NCI-H1417 treated with DMSO at 0.1 percent for 48 hours (cell line): Measurements from ENCODE around the gene MLLT3.
"Not testable (repeated sequence)": the region's sequence is repeated elsewhere in the genome, so short reads cannot be mapped to it uniquely, and the experiment has no call there.

Experiments used
- DNase-seq: peaks from one replicate; lab custom pipeline; 2025; lab: John Stamatoyannopoulos, UW

Gene MLLT3

GRCh38 chr9:20622330-20623020, at the start of gene MLLT3:
Gene MLLT3, minus strand, starts transcription at chr9:20622499.
- DNase-seq = peak; percentile 61

GRCh38 chr9:20671635-20672034, 49.3 kb upstream of the MLLT3 start:
- no peak for DNase-seq

GRCh38 chr9:20670395-20670794, 48.1 kb upstream of the MLLT3 start:
- DNase-seq = no peak

- DNase-seq = no peak
Observed at GRCh38 chr9:20664501-20664900, 42.2 kb upstream of the MLLT3 start.

GRCh38 chr9:20663133-20663532, 40.8 kb upstream of the MLLT3 start:
- no peak for DNase-seq

GRCh38 chr9:20662156-20662555, 39.9 kb upstream of the MLLT3 start:
- no peak for DNase-seq

GRCh38 chr9:20659474-20659967, 37.2 kb upstream of the MLLT3 start:
- DNase-seq = no peak

- no peak for DNase-seq
Observed at GRCh38 chr9:20658677-20659473, 36.6 kb upstream of the MLLT3 start.

GRCh38 chr9:20658246-20658667, 36.0 kb upstream of the MLLT3 start:
- not testable (repeated sequence) for DNase-seq

- no peak for DNase-seq
Observed at GRCh38 chr9:20651939-20652338, 29.6 kb upstream of the MLLT3 start.

- DNase-seq = no peak
Observed at GRCh38 chr9:20650750-20651299, 28.5 kb upstream of the MLLT3 start.

- DNase-seq = no peak
Observed at GRCh38 chr9:20650313-20650712, 28.0 kb upstream of the MLLT3 start.

- DNase-seq = no peak
Observed at GRCh38 chr9:20649381-20649780, 27.1 kb upstream of the MLLT3 start.

GRCh38 chr9:20646656-20647055, 24.4 kb upstream of the MLLT3 start:
- no peak for DNase-seq

- no peak for DNase-seq
Observed at GRCh38 chr9:20643660-20644059, 21.4 kb upstream of the MLLT3 start.

- DNase-seq = no peak
Observed at GRCh38 chr9:20642045-20642444, 19.7 kb upstream of the MLLT3 start.

- DNase-seq = no peak
Observed at GRCh38 chr9:20640331-20641187, 18.3 kb upstream of the MLLT3 start.

GRCh38 chr9:20636888-20637440, 14.7 kb upstream of the MLLT3 start:
- DNase-seq = no peak

- no peak for DNase-seq
Observed at GRCh38 chr9:20634895-20635294, 12.6 kb upstream of the MLLT3 start.

GRCh38 chr9:20632705-20633104, 10.4 kb upstream of the MLLT3 start:
- no peak for DNase-seq

GRCh38 chr9:20630241-20630943, 8.1 kb upstream of the MLLT3 start:
- no peak for DNase-seq
